ENCODE measurements around the gene DOCK1. TPM values are rescaled to one million over a fixed set of nuclear protein-coding genes. Genes with fewer than 3 reads are reported as not detected.

The DOCK1 gene
- total RNA-seq, 2 donors from 2014 or later: 41.2 to 56.0 TPM

DNA sequence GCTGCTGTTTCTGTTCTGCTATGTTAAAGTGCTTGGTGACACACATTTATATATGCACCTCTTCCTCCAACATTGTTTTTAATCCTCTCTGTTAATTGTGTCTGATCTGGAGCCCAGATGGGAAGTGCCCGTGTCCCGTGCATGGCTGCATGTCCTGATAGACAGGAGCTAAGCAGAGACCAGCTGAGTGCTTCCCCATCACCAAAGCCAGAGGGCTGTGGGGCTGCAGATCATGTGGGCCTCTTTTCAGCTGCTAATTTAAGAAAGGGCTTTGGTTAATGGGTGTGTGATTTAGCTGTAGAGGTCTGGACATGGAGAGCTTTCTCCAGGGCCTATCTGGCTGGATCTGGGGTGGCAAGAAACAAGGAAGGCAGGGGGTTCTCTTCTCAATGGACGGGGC, 547.3 kb downstream of the DOCK1 start:
- no peaks in the 10 kb centered on the region for H3K4me1 ChIP-seq (replicated peaks)
- 63% methylated on average over 3 of the region's 3 CpGs for WGBS
- H3K4me3 ChIP-seq: no peak overlapping the region
- TF ChIP-seq POLR2A (IDR thresholded peaks at IDR 0.05) (no peak), POLR2AphosphoS5 (IDR thresholded peaks at IDR 0.05) (no peak)
- TF ChIP-seq, protein P1, sequence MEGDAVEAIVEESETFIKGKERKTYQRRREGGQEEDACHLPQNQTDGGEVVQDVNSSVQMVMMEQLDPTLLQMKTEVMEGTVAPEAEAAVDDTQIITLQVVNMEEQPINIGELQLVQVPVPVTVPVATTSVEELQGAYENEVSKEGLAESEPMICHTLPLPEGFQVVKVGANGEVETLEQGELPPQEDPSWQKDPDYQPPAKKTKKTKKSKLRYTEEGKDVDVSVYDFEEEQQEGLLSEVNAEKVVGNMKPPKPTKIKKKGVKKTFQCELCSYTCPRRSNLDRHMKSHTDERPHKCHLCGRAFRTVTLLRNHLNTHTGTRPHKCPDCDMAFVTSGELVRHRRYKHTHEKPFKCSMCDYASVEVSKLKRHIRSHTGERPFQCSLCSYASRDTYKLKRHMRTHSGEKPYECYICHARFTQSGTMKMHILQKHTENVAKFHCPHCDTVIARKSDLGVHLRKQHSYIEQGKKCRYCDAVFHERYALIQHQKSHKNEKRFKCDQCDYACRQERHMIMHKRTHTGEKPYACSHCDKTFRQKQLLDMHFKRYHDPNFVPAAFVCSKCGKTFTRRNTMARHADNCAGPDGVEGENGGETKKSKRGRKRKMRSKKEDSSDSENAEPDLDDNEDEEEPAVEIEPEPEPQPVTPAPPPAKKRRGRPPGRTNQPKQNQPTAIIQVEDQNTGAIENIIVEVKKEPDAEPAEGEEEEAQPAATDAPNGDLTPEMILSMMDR (IDR thresholded peaks at IDR 0.05): no peak
- H3K27me3 ChIP-seq (replicated peaks; ENCODE audit: insufficient read depth): no peaks in the 10 kb centered on the region
- no peaks in the 10 kb centered on the region for H3K9me3 ChIP-seq
- intact Hi-C loops (cut with DNase I): no loop called here
- DNase-seq (ENCODE audit: low spot score): no peak
- no peak overlapping the region for H3K27ac ChIP-seq
- H3K36me3 ChIP-seq: no peaks in the 10 kb centered on the region

DNA sequence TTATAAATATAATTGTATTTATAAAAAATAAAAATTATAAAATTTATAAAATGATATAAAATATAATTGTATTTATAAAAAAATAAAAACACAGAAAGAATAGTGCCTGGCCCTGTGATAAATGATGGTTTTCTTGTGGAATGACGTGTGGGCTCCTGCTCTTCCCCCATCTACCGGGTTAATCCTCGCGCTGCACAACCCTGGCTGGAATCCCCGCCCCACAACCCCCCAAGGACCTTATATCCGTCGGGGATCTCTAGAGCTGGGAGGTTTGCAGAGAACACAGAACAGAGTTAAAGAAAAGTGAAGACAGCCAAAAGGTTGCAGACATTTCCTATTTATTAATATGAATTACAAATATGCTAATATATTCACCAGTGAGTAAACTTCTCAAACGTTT, 548.5 kb downstream of the DOCK1 start:
- H3K4me1 ChIP-seq (replicated peaks): no peaks in the 10 kb centered on the region
- 84% methylated on average over 8 of the region's 8 CpGs for WGBS
- no peak for TF ChIP-seq POLR2AphosphoS5 (IDR thresholded peaks at IDR 0.05)
- TF ChIP-seq POLR2A (IDR thresholded peaks at IDR 0.05): no peak
- TF ChIP-seq, protein P1 (IDR thresholded peaks at IDR 0.05): no peak
- no peak overlapping the region for H3K4me3 ChIP-seq
- no peaks in the 10 kb centered on the region for H3K9me3 ChIP-seq
- no peaks in the 10 kb centered on the region for H3K36me3 ChIP-seq
- no peak overlapping the region for H3K27ac ChIP-seq
- intact Hi-C loops (cut with DNase I): no loop called here
- no peaks in the 10 kb centered on the region for H3K27me3 ChIP-seq (replicated peaks; ENCODE audit: insufficient read depth)
- no peak for DNase-seq (ENCODE audit: low spot score)

DNA sequence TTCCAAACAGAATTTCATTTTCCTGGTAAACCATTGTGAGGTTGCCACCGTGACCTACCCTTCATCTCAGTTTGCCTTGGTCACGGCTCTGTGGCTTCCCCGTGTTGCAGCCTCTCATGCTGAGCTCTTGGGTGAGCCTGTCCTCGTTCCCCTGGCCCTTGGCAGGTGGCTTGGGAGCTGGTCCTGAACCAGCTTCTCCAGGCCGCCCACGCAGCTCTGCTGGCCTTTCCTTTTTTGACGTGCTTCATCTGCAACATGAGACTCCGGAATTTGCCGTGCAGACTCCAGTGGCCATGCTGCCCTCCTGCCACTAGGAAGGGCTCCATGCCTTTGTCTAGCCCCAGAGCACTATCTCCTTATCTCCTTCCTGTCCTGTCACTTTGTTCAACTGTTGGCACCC, 550.9 kb downstream of the DOCK1 start:
- no peaks in the 10 kb centered on the region for H3K27me3 ChIP-seq (replicated peaks; ENCODE audit: insufficient read depth)
- no peaks in the 10 kb centered on the region for H3K4me1 ChIP-seq (replicated peaks)
- DNase-seq (ENCODE audit: low spot score): no peak
- TF ChIP-seq, protein P1 (IDR thresholded peaks at IDR 0.05): no peak
- TF ChIP-seq POLR2A (IDR thresholded peaks at IDR 0.05) (no peak), POLR2AphosphoS5 (IDR thresholded peaks at IDR 0.05) (no peak)
- H3K27ac ChIP-seq: no peak overlapping the region
- 95% methylated on average over 9 of the region's 9 CpGs for WGBS
- no peak overlapping the region for H3K4me3 ChIP-seq
- no peaks in the 10 kb centered on the region for H3K36me3 ChIP-seq
- intact Hi-C loops (cut with DNase I): no loop called here
- no peaks in the 10 kb centered on the region for H3K9me3 ChIP-seq

GRCh38 chr10:127458016-127458810, 553.0 kb downstream of the DOCK1 start:
- no peak for DNase-seq (ENCODE audit: low spot score)
- no peaks in the 10 kb centered on the region for H3K9me3 ChIP-seq
- 91% methylated on average over 11 of the region's 11 CpGs for whole genome bisulfite sequencing
- H3K4me1 ChIP-seq (replicated peaks): no peaks in the 10 kb centered on the region
- no peaks in the 10 kb centered on the region for H3K27me3 ChIP-seq (replicated peaks; ENCODE audit: insufficient read depth)
- intact Hi-C loops (cut with DNase I): no loop called here
- H3K27ac ChIP-seq: no peak overlapping the region
- no peak overlapping the region for H3K4me3 ChIP-seq
- no peaks in the 10 kb centered on the region for H3K36me3 ChIP-seq
- TF ChIP-seq POLR2AphosphoS5 (IDR thresholded peaks at IDR 0.05) (no peak), POLR2A (IDR thresholded peaks at IDR 0.05) (no peak)
- TF ChIP-seq, protein P1 (IDR thresholded peaks at IDR 0.05): no peak

GRCh38 chr10:127458829-127459228, 553.6 kb downstream of the DOCK1 start:
- Histone ChIP-seq H3K9me3 (no peaks in the 10 kb centered on the region), H3K4me1 (replicated peaks) (no peaks in the 10 kb centered on the region), H3K27ac (no peak overlapping the region), H3K36me3 (no peaks in the 10 kb centered on the region), H3K4me3 (no peak overlapping the region), H3K27me3 (replicated peaks; ENCODE audit: insufficient read depth) (no peaks in the 10 kb centered on the region)
- TF ChIP-seq, protein P1 (IDR thresholded peaks at IDR 0.05): no peak
- no peak for TF ChIP-seq POLR2AphosphoS5 (IDR thresholded peaks at IDR 0.05)
- no peak for DNase-seq (ENCODE audit: low spot score)
- intact Hi-C loops (cut with DNase I): no loop called here
- WGBS: 83% methylated on average over 6 of the region's 6 CpGs
